Right renal pelvis (tissue), 4 donors: ENCODE results near the gene HOXC5. TPM values are rescaled to one million over a fixed set of nuclear protein-coding genes. Genes with fewer than 3 reads are reported as not detected.

Experiments used
- DNase-seq, 4 donors: peaks; one replicate each; pipeline ENCODE4 v3.0.0-alpha.2; 2013; ENCODE audit warnings: low read depth in 4 of 4, low spot score in 3 of 4, missing footprints in 1 of 4
- polyA plus RNA-seq, 4 donors: library from polyadenylated mRNA; unstranded; fragments of 120-200 nt; gene quantifications; one replicate each; pipeline ENCODE4 v1.2.1, GENCODE V29; 2013; ENCODE audit not compliant: insufficient read length in 4 of 4

Gene HOXC5
- polyA plus RNA-seq, 4 donors: 1.6 to 2.3 (median 1.9) TPM

GRCh38 chr12:54045401-54045800 lies 12.6 kb downstream of the HOXC5 start:
- DNase-seq: no peak

- DNase-seq: no peak
These were observed 13.1 kb downstream of the HOXC5 start for GRCh38 chr12:54045868-54046521.

- no peak for DNase-seq
These were observed 13.9 kb downstream of the HOXC5 start for GRCh38 chr12:54046809-54047159.

- no peak for DNase-seq
These were observed 14.5 kb downstream of the HOXC5 start for GRCh38 chr12:54047160-54047963.

DNA sequence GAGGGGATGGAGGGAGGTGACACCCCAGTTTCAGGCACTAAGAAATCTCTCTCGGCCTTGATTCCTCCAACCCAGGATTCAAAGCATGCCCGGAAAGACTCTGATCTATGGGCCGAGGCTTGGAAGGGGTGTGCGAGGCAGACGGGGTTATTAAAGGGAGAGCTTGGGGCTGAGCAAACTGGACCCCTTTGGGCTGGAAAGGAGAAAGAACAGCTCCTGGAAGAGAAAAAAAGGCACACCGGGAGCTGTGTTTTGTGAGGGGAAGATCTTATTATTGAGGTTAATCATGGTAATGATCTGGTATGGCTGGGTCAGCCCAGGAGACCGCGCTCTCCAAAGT lies 15.1 kb downstream of the HOXC5 start:
- no peak for DNase-seq

DNA sequence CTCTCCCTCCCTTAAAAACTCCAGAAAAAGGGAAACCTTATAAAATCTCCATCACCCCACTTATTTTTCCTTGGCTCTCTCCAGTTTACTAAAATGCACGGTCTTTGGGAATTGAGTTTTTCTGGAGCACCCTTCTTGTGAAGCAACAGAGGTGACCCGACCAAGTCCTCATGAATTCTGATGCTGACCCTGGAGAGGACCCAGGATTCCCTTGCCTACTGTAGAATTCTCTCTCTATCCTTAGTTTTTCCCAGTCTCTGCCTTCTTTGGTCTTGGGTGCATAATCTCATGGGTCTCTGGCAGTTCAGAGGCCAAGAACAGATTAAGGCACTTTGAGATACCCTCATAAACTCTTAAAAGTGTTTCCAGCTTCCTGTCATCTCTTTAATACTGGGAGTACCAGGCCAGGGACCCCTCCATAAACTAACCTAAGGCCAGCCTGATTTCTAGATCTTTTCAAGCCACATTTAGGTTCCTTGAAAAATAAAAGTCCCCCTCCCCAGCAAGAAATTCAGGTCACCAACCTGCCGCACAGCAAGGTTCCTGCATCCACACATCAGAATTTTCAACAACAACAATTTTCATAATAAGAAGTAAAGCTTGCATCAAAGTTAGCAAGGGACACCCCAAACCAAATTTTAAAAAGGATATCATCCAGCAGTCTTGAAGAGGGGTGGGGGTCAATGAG lies 15.7 kb downstream of the HOXC5 start:
- no peak for DNase-seq

DNA sequence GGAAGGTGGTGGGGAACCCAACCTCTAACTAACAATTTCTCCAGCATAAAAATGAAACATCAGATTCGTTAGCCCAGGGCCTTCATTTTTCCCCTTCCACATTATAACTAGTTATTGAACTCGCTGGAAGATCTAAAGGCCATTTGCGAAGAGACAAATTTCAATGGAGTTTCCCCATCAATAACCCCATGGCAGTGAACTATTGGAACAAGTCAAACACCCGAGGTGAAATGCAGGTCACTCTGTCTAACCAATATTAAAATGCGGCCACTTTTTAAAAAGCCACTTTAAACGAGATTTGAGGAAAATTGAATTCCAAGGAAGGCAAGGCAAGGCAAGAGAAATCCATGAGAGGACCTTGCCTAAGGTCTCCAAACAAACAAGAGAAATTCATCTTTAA lies 16.3 kb downstream of the HOXC5 start:
- no peak for DNase-seq

DNA sequence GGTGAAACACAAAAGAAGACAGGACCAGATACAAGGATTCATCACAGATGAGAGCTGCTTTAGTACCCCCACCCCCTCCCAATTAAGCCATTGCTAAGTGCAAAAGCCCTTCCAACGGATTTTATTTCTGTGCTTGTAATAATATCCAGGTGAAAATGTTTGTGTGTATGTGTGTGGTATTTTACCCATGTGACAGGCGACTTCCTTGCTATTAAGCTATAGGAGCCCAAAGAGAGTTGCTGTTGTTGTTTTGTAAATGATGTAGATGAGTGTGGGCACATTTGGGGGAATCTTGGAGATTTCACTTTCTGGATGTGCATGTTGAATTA lies 17.6 kb downstream of the HOXC5 start:
- DNase-seq: no peak

DNA sequence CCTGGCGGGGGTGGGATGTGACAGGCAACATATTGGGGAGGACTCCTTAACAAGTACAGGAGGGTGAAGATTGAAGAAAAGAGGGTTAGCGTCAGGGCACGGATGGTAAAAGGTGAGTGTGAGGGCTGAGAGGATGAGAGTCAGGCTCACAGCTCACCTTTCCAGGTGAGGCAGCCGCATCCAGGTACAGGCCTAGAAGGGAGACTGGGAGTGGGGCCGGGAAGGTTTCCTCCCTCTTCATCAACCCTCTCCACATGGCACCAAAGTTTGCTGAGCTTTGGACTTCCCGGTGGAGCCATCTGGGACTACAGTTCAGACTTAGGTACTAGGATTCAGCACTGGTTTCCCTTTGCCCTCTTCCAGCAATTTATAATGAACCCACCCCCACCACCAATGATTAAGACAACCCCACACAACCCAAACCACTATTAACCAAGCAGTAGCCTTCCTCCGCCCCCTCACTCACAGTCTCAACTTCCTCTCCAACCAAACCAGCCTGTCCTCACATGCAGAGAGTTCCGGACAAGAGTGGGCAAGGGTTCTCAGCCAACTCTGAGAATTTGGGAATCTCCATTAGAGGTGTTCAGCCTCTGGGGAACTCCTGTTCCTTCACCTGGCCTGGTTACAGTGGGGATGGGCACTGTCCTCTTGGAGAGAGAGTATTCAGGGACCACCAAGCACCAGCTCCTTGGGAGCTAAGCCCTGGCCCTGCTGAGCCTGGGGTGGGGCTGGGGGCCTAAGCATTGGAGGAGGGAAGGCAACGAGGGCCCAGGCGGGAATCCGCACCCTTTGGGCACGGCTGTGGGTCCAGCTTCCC lies 18.4 kb downstream of the HOXC5 start:
- DNase-seq: no peak

- DNase-seq: peak in 2 of 4 donors; percentile 84 to 88
These were observed 19.1 kb downstream of the HOXC5 start for GRCh38 chr12:54051874-54052437.

GRCh38 chr12:54052438-54053002 lies 19.7 kb downstream of the HOXC5 start:
- no peak for DNase-seq

GRCh38 chr12:54053003-54053750 lies 20.3 kb downstream of the HOXC5 start:
- DNase-seq: no peak

DNA sequence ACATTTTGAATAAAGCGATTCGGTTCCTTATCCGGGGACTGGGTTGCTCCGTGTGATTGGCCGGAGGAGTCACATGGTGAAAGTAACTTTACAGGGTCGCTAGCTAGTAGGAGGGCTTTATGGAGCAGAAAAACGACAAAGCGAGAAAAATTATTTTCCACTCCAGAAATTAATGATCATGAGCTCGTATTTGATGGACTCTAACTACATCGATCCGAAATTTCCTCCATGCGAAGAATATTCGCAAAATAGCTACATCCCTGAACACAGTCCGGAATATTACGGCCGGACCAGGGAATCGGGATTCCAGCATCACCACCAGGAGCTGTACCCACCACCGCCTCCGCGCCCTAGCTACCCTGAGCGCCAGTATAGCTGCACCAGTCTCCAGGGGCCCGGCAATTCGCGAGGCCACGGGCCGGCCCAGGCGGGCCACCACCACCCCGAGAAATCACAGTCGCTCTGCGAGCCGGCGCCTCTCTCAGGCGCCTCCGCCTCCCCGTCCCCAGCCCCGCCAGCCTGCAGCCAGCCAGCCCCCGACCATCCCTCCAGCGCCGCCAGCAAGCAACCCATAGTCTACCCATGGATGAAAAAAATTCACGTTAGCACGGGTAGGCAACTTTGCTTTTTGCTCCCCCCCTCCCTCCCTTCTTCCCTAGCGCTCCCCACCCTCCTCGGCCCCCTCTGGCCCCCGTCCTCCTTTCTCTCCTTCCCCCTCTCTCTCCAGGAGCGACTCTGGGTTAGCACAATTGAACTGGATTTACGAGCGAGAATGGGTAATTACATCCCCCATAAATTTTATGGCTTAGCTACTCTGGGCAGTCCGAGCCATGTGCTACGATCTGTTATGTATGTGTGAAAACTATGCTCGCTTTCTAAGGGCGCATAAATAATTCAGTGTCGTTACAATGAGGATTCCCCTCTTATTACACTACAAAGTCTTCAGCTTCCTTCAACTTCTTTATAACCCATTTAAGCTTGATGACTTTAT lies 21.2 kb downstream of the HOXC5 start, which contains the start of gene HOXC4:
Gene HOXC4, plus strand, starts transcription at position 85 of the 991 bp plus-strand sequence. Its CDS starts 88 bp downstream, at position 173.
- DNase-seq: peak in 1 of 4 donors; percentile 89

DNA sequence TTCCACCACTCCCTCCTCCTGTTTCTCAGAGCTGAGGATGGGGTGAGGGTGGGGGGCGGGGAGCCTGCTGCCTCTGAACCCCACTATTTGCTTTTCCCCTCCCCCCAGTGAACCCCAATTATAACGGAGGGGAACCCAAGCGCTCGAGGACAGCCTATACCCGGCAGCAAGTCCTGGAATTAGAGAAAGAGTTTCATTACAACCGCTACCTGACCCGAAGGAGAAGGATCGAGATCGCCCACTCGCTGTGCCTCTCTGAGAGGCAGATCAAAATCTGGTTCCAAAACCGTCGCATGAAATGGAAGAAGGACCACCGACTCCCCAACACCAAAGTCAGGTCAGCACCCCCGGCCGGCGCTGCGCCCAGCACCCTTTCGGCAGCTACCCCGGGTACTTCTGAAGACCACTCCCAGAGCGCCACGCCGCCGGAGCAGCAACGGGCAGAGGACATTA lies 21.9 kb downstream of the HOXC5 start:
- DNase-seq: no peak

DNA sequence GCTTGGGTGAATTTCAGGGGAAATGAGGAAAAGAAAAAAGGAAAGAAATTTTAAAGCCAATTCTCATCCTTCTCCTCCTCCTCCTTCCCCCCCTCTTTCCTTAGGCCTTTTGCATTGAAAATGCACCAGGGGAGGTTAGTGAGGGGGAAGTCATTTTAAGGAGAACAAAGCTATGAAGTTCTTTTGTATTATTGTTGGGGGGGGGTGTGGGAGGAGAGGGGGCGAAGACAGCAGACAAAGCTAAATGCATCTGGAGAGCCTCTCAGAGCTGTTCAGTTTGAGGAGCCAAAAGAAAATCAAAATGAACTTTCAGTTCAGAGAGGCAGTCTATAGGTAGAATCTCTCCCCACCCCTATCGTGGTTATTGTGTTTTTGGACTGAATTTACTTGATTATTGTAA lies 22.7 kb downstream of the HOXC5 start:
- no peak for DNase-seq

GRCh38 chr12:54056110-54056509 lies 23.3 kb downstream of the HOXC5 start:
- DNase-seq: no peak

- DNase-seq: no peak
These were observed 25.4 kb downstream of the HOXC5 start for GRCh38 chr12:54058128-54058768.

- no peak for DNase-seq
These were observed 26.8 kb downstream of the HOXC5 start for GRCh38 chr12:54059668-54060067.
